ENCODE results near the gene PER1.

- TF ChIP-seq CTCF (IDR thresholded peaks at IDR 0.05; ENCODE audit: insufficient read depth, low read length, poor library complexity, severe bottlenecking) (no peak), EZH2phosphoT487 (conservative IDR thresholded peaks at IDR 0.05; ENCODE audit: low read length) (no peak)
Measured at GRCh38 chr17:8161289-8162232, 9.4 kb upstream of the PER1 start.
